Upper lobe of left lung (tissue), 6 donors: ENCODE data around the gene MCHR2. TPM values are rescaled to one million over a fixed set of nuclear protein-coding genes. Genes with fewer than 3 reads are reported as not detected.

Experiments used
- ATAC-seq, 2 donors: fragments of 200-7000 bp; cut with Tn5 transposase; one replicate each; pipeline ENCODE4 v1.9.1; 2022; ENCODE audit warnings: mild to moderate bottlenecking in 2 of 2, moderate library complexity in 2 of 2; ENCODE audit not compliant: low FRiP score in 2 of 2
- DNase-seq, 2 donors: peaks; one replicate each; pipeline ENCODE4 v3.0.0-alpha.2; 2019 to 2020
- H3K27ac ChIP-seq, 4 donors: fragments of 200-600 bp; sonication (generic); one replicate each; pipeline ENCODE4 v1.5.1; 2016 to 2019
- H3K27me3 ChIP-seq, 4 donors: fragments of 200-600 bp; sonication (generic); one replicate each; pipeline ENCODE4 v1.5.1; 2017 to 2019
- H3K36me3 ChIP-seq, 4 donors: fragments of 200-600 bp; sonication (generic); one replicate each; pipeline ENCODE4 v1.5.1; 2016 to 2019
- H3K4me1 ChIP-seq, 4 donors: fragments of 200-600 bp; sonication (generic); one replicate each; pipeline ENCODE4 v1.5.1; 2018 to 2019
- H3K4me3 ChIP-seq, 4 donors: fragments of 200-600 bp; sonication (generic); one replicate each; pipeline ENCODE4 v1.5.1; 2017 to 2019; ENCODE audit warnings: mild to moderate bottlenecking in 2 of 4, moderate library complexity in 1 of 4
- H3K9me3 ChIP-seq, 4 donors: fragments of 200-600 bp; sonication (generic); one replicate each; pipeline ENCODE4 v1.5.1; 2018 to 2019
- EP300 ChIP-seq, 4 donors: sonication (generic); formaldehyde crosslinking; IDR thresholded peaks; one replicate each; pipeline ENCODE4 v1.5.1; 2017; ENCODE audit warnings: antibody characterized with exemption in 4 of 4, control low read depth in 2 of 4
- POLR2A ChIP-seq, 4 donors: fragments of 450-650 bp; IDR thresholded peaks; one replicate each; pipeline ENCODE4 v1.5.1; 2016 to 2017; ENCODE audit warnings: antibody characterized with exemption in 4 of 4, mild to moderate bottlenecking in 2 of 4
- POLR2AphosphoS5 ChIP-seq, 2 donors: sonication (generic); formaldehyde crosslinking; IDR thresholded peaks; one replicate each; pipeline ENCODE4 v1.5.1; 2017; ENCODE audit warnings: antibody characterized with exemption in 2 of 2
- WGBS, 2 donors: methylation state at CpG; one replicate each; pipeline ENCODE4 v1.1.5; 2017 to 2018; 5-methylcytosine and 5-hydroxymethylcytosine counted together
- total RNA-seq, 6 donors: library from RNA; depleted of rRNA in 4 of 6; stranded (reverse); fragments of >200 nt in 4 of 6; gene quantifications; one replicate each; pipeline versions ENCODE4 v1.1.0 to v1.2.1, GENCODE V29; 2016 to 2021
- TF ChIP-seq, protein P1 (sequence below), 6 experiments: fragments of 450-650 bp in 4 of 6; fragments of 200-600 bp in 2 of 6; sonication (generic) in 2 of 6; IDR thresholded peaks; one replicate each; pipeline ENCODE4 v1.5.1; 2016 to 2019; ENCODE audit warnings: antibody characterized with exemption in 6 of 6
- donor health status: DM: no; HTN: no; CAD: no; lungs with moderate emphysema.
- donor health status: DM: no; HTN: yes; CAD: no; lungs with severe emphysema.

The MCHR2 gene
- total RNA-seq, 6 donors from 2014 or later, result not detected

DNA sequence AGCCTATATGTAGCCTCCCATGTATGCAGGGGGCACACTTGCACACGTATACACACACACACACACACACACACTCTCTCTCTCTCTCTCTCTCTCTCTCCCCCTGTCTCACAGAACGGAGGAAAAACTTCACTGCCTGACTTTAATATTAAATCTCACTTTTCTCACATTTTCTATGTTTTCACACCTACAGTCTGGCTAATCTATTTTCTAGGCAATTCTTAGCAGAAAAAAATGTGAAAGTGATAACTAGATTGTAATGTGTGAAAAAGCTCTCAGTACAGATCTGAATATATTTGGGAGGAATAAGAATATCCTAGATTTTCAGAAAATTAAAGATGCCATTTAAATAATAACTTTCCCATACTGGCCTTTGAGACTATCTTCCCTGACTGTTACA lies 120.9 kb downstream of the MCHR2 start:
- DNase-seq (no peak), ATAC-seq (no peak)
- no peaks in the 10 kb centered on the region for H3K27me3 ChIP-seq
- 58 to 68% methylated on average over 2 of the region's 2 CpGs for WGBS, 2 donors
- no peaks in the 10 kb centered on the region for H3K9me3 ChIP-seq
- no peak overlapping the region for H3K4me3 ChIP-seq
- H3K4me1 ChIP-seq, result no peaks in the 10 kb centered on the region
- no peak for TF ChIP-seq EP300 (IDR thresholded peaks at IDR 0.05)
- no peak for TF ChIP-seq POLR2A (IDR thresholded peaks at IDR 0.05)
- TF ChIP-seq, protein P1, sequence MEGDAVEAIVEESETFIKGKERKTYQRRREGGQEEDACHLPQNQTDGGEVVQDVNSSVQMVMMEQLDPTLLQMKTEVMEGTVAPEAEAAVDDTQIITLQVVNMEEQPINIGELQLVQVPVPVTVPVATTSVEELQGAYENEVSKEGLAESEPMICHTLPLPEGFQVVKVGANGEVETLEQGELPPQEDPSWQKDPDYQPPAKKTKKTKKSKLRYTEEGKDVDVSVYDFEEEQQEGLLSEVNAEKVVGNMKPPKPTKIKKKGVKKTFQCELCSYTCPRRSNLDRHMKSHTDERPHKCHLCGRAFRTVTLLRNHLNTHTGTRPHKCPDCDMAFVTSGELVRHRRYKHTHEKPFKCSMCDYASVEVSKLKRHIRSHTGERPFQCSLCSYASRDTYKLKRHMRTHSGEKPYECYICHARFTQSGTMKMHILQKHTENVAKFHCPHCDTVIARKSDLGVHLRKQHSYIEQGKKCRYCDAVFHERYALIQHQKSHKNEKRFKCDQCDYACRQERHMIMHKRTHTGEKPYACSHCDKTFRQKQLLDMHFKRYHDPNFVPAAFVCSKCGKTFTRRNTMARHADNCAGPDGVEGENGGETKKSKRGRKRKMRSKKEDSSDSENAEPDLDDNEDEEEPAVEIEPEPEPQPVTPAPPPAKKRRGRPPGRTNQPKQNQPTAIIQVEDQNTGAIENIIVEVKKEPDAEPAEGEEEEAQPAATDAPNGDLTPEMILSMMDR (IDR thresholded peaks at IDR 0.05), result no peak
- TF ChIP-seq POLR2AphosphoS5 (IDR thresholded peaks at IDR 0.05), result no peak
- H3K36me3 ChIP-seq, result no peaks in the 10 kb centered on the region
- no peak overlapping the region for H3K27ac ChIP-seq

DNA sequence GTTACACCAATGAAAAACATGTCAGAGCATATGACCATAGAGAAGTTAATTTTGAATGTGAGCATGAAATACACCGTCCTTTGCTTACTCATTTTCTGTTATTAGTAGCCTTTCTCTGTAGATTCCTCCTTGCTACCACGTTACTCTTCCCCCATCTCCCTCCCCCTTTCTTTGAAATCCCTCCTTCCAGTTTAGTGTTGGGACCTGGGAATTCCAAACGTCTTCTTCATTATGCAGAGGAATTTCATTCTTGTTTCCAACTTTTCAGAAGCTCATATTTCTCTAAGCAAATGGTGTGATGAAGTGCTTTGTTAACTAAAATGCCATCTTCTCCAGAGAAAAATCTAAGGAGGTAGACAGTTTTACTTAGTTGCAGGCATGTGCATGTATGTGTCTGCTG lies 122.4 kb downstream of the MCHR2 start:
- Histone ChIP-seq H3K4me1 (no peaks in the 10 kb centered on the region), H3K27me3 (no peaks in the 10 kb centered on the region), H3K27ac (no peak overlapping the region), H3K36me3 (no peaks in the 10 kb centered on the region), H3K9me3 (no peaks in the 10 kb centered on the region), H3K4me3 (no peak overlapping the region)
- ATAC-seq (no peak), DNase-seq (no peak)
- no peak for TF ChIP-seq POLR2AphosphoS5 (IDR thresholded peaks at IDR 0.05)
- no peak for TF ChIP-seq POLR2A (IDR thresholded peaks at IDR 0.05)
- WGBS, 2 donors, result 54 to 55% methylated on average over 3 of the region's 3 CpGs
